GM12864 (cell line): ENCODE results near the gene ATP5MK.

Experiments
- DNase-seq: peaks from one replicate; pipeline ENCODE4 v3.0.0-alpha.2; 2011; ENCODE audit warnings: low read depth
- H3K4me3 ChIP-seq: 2 replicates; pipeline ENCODE4 v1.5.1; 2011; ENCODE audit warnings: mild to moderate bottlenecking, low read depth, low read length, control low read depth
- CTCF ChIP-seq: IDR thresholded peaks from 2 replicates; pipeline ENCODE4 v1.5.1; 2011; ENCODE audit warnings: low read depth, mild to moderate bottlenecking, moderate library complexity, low read length, control low read depth, inconsistent platforms; ENCODE audit errors: missing control alignments

ATP5MK gene

GRCh38 chr10:103441206-103441605 is 44.9 kb upstream of the ATP5MK start:
- no peak for DNase-seq
- no peak overlapping the region for H3K4me3 ChIP-seq
- no peak for TF ChIP-seq CTCF

DNA sequence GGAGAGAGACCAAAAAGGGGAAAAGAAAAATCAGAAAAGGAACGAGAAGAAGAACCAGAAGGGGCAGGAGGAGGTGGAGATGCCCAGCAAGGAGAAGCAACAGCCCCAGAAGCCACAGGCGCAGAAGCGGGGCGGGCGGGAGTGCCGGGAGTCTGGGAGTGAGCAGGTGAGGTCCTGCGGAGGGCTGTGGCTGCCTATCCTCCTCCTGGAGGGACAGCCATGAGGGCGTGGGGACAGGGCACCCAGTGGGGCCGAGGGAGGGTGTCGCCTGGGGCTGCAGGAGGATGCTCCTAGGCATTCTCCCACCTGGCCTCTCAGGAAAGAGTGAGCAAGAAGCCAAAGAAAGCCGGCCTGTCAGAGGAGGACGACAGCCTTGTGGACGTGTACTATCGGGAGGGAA is 44.1 kb upstream of the ATP5MK start:
- H3K4me3 ChIP-seq = no peak overlapping the region
- no peak for TF ChIP-seq CTCF
- DNase-seq = no peak

DNA sequence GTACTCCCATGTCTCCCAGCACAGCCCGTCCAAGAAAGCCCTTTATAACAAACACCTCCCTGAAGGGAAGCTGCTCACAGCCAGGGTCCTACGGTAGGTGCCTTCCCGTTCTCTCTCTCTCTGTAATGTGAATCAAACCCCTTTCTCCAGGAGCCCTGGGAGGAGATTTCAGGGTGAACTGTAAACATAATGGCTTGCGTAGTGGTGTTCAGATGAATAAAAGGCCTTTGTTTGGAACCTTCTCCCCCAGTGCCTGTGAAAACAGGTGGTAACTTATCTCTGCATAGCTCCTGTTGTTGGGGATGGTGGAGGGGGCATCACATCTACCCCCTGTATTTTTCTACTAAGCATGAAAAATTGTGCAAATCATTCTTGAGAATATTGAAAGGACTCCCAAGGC is 43.5 kb upstream of the ATP5MK start:
- H3K4me3 ChIP-seq = no peak overlapping the region
- TF ChIP-seq CTCF = no peak
- DNase-seq = no peak

DNA sequence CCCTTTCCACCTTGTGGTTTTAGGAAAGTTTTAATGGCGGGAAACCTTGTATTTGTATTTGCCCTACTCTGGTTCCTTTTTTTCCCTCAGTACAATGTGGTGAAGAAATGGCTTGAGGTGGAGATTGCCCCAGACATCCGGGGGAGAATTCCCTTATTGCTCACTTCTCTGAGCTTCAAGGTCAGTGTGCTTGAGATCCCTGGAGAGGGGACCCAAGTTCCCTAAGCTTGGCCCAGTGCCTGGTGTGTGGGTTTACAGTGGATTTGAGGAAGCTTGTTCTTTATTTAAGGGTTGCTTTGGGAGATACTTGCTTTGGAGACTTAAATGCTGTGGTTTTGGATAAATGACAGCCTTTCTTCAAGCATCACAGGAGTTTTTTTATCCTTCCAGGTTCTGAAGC is 37.6 kb upstream of the ATP5MK start:
- DNase-seq = no peak
- no peak for TF ChIP-seq CTCF
- no peak overlapping the region for H3K4me3 ChIP-seq

DNA sequence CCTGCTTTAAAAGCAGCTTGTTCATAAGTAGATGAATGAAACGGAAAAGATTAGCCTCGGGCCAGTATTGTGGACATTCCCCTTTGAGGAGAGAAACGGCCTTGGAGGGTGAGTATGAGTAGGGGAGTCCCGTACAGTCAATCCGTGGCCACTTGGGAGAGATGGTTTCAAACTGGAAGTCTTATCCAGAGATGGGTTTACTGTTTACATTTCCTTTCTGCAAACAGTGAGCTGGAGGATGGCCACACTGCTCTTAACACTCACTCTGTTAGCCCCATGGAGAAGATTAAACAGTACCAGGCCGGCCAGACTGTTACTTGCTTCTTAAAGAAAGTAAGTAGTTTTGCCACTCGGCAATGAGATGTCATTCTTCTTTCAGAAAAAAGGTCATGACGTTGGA is 35.6 kb upstream of the ATP5MK start:
- no peak for DNase-seq
- TF ChIP-seq CTCF = no peak
- no peak overlapping the region for H3K4me3 ChIP-seq

DNA sequence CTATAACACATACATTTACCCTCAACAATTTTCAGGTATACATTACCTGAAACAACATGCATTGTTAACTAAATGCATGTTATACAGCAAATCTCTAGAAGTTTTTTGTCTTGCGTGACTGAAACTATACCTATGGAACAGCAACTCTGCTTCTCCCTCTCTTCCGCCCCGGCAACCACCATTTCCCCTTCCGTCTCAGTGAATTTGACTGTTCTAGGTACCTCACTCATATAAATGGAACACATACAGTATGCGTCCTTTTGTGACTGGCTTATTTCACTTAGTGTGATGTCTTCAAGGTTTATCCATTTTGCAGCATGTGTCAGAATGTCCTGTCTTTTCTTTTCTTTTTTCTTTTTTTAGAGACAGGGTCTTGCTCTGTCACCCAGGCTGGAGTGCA is 33.4 kb upstream of the ATP5MK start:
- no peak for TF ChIP-seq CTCF
- H3K4me3 ChIP-seq = no peak overlapping the region
- no peak for DNase-seq

- DNase-seq = no peak
- TF ChIP-seq CTCF = no peak
- no peak overlapping the region for H3K4me3 ChIP-seq
Measured at GRCh38 chr10:103428989-103429643, 32.8 kb upstream of the ATP5MK start.
